Mesothelial cell of epicardium (in vitro differentiated cells): Measurements from ENCODE around the gene SLC10A3. TPM values are rescaled to one million over a fixed set of nuclear protein-coding genes. Genes with fewer than 3 reads are reported as not detected.

ENCODE experiments used
- DNase-seq, 2 experiments: peaks; one replicate each; pipeline ENCODE4 v3.0.0; 2021; ENCODE audit warnings: low spot score in 2 of 2; ENCODE audit not compliant: unreplicated experiment in 2 of 2
- H3K27ac Mint-ChIP-seq: 2 replicates; pipeline ENCODE4 v1.8.0; 2021; ENCODE audit warnings: mixed read lengths
- H3K27me3 Mint-ChIP-seq: 2 replicates; pipeline ENCODE4 v1.8.0; 2021; ENCODE audit warnings: low read depth, mixed read lengths
- H3K36me3 Mint-ChIP-seq: 2 replicates; pipeline ENCODE4 v1.8.0; 2021; ENCODE audit warnings: mixed read lengths
- H3K4me1 Mint-ChIP-seq: 2 replicates; pipeline ENCODE4 v1.8.0; 2021; ENCODE audit warnings: mixed read lengths
- H3K4me3 Mint-ChIP-seq: 2 replicates; pipeline ENCODE4 v1.8.0; 2021; ENCODE audit warnings: mild to moderate bottlenecking, moderate library complexity, mixed read lengths
- H3K9me3 Mint-ChIP-seq: 2 replicates; pipeline ENCODE4 v1.8.0; 2021; ENCODE audit warnings: mixed read lengths
- total RNA-seq: library from RNA; stranded (reverse); gene quantifications from 3 replicates; pipeline ENCODE4 v1.2.1, GENCODE V29; 2021
- TF ChIP-seq, protein P1 (sequence below): fragments of 200-600 bp; sonication (generic); IDR thresholded peaks from one replicate; pipeline ENCODE4 v1.5.0; 2021; ENCODE audit warnings: antibody characterized with exemption; ENCODE audit not compliant: unreplicated experiment

The SLC10A3 gene
- total RNA-seq, 1 donor from 2014 or later, result 30.2 TPM

GRCh38 chrX:154448484-154448883 is 41.9 kb downstream of the SLC10A3 start:
- Mint-ChIP-seq H3K36me3 (peaks cover 16% of the 10 kb centered on the region), H3K27ac (no peak overlapping the region), H3K4me3 (no peak overlapping the region), H3K9me3 (peaks cover 8% of the 10 kb centered on the region), H3K4me1 (peaks cover 1% of the 10 kb centered on the region), H3K27me3 (no peaks in the 10 kb centered on the region)
- TF ChIP-seq, protein P1, sequence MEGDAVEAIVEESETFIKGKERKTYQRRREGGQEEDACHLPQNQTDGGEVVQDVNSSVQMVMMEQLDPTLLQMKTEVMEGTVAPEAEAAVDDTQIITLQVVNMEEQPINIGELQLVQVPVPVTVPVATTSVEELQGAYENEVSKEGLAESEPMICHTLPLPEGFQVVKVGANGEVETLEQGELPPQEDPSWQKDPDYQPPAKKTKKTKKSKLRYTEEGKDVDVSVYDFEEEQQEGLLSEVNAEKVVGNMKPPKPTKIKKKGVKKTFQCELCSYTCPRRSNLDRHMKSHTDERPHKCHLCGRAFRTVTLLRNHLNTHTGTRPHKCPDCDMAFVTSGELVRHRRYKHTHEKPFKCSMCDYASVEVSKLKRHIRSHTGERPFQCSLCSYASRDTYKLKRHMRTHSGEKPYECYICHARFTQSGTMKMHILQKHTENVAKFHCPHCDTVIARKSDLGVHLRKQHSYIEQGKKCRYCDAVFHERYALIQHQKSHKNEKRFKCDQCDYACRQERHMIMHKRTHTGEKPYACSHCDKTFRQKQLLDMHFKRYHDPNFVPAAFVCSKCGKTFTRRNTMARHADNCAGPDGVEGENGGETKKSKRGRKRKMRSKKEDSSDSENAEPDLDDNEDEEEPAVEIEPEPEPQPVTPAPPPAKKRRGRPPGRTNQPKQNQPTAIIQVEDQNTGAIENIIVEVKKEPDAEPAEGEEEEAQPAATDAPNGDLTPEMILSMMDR, result no peak
- no peak for DNase-seq

- Mint-ChIP-seq H3K27me3 (no peaks in the 10 kb centered on the region), H3K9me3 (no peaks in the 10 kb centered on the region), H3K27ac (no peak overlapping the region), H3K4me3 (no peak overlapping the region), H3K36me3 (peaks cover 11% of the 10 kb centered on the region), H3K4me1 (peaks cover 3% of the 10 kb centered on the region)
- no peak for DNase-seq
- TF ChIP-seq, protein P1, result no peak
These were observed 44.0 kb downstream of the SLC10A3 start for GRCh38 chrX:154446430-154446829.

GRCh38 chrX:154445776-154446175 is 44.7 kb downstream of the SLC10A3 start:
- no peaks in the 10 kb centered on the region for H3K27me3 Mint-ChIP-seq
- no peak overlapping the region for H3K27ac Mint-ChIP-seq
- DNase-seq, result no peak
- no peaks in the 10 kb centered on the region for H3K9me3 Mint-ChIP-seq
- peaks cover 11% of the 10 kb centered on the region for H3K36me3 Mint-ChIP-seq
- peaks cover 3% of the 10 kb centered on the region for H3K4me1 Mint-ChIP-seq
- TF ChIP-seq, protein P1, result no peak
- peak overlapping the region; percentile 28 for H3K4me3 Mint-ChIP-seq

- Mint-ChIP-seq H3K27me3 (no peaks in the 10 kb centered on the region), H3K4me3 (peak overlapping the region; percentile 36), H3K36me3 (peaks cover 10% of the 10 kb centered on the region), H3K4me1 (peaks cover 3% of the 10 kb centered on the region), H3K9me3 (no peaks in the 10 kb centered on the region), H3K27ac (no peak overlapping the region)
- no peak for DNase-seq
- TF ChIP-seq, protein P1, result no peak
These were observed 45.6 kb downstream of the SLC10A3 start for GRCh38 chrX:154444755-154445246.

- peak within 1 kb of the TSS; percentile 88 for H3K27ac Mint-ChIP-seq
- peaks cover 10% of the 10 kb centered on the region for H3K36me3 Mint-ChIP-seq
- TF ChIP-seq, protein P1, result no peak
- DNase-seq, result peak; percentile 56 to 63
- peak within 1 kb of the TSS; percentile 71 for H3K4me3 Mint-ChIP-seq
- H3K4me1 Mint-ChIP-seq, result peaks cover 3% of the 10 kb centered on the region
- no peaks in the 10 kb centered on the region for H3K9me3 Mint-ChIP-seq
- no peaks in the 10 kb centered on the region for H3K27me3 Mint-ChIP-seq
These were observed 46.3 kb downstream of the SLC10A3 start, which contains the start of gene FAM50A for GRCh38 chrX:154443992-154444754. Gene FAM50A, plus strand, starts transcription at chrX:154444141. Its CDS starts 95 bp downstream, at chrX:154444236.
